H1 (cell line): ENCODE results near the gene KLRF1. TPM values are rescaled to one million over a fixed set of nuclear protein-coding genes. Genes with fewer than 3 reads are reported as not detected.

Source experiments
- CTCF ChIA-PET: fragments of 300-600 bp; sonication (Branson Sonifier 250); formaldehyde crosslinking; loops from one replicate; lab custom pipeline; 2021; ENCODE audit not compliant: partially characterized antibody; lab: Charles Lee
- POLR2A ChIA-PET: fragments of 300-600 bp; sonication (Branson Sonifier 250); formaldehyde crosslinking; loops from one replicate; lab custom pipeline; 2021; ENCODE audit warnings: inconsistent platforms; ENCODE audit not compliant: partially characterized antibody; lab: Charles Lee
- DNase-seq, 2 experiments: peaks; one replicate each; pipeline versions ENCODE4 v3.0.0 to v3.0.0-alpha.2; 2010 to 2022; ENCODE audit warnings: low spot score in 2 of 2, low read depth in 1 of 2, mixed read lengths in 1 of 2
- FAIRE-seq: peaks from 2 replicates; lab custom pipeline; 2011; peaks lifted over from hg19 to GRCh38; lab: Jason Lieb, UNC
- H2AFZ ChIP-seq: 2 replicates; pipeline ENCODE4 v1.8.1; 2012; ENCODE audit warnings: low read length, inconsistent platforms
- H2AK5ac ChIP-seq: 2 replicates; pipeline ENCODE4 v1.6.1; 2013; ENCODE audit warnings: low read depth, low read length
- H2BK120ac ChIP-seq: replicated peaks from 2 replicates; pipeline ENCODE3; 2013; ENCODE audit warnings: low read depth, low read length, inconsistent platforms
- H2BK12ac ChIP-seq: 2 replicates; pipeline ENCODE4 v1.6.1; 2013; ENCODE audit warnings: low read depth, low read length
- H2BK15ac ChIP-seq: 2 replicates; pipeline ENCODE4 v1.6.1; 2013; ENCODE audit warnings: low read length
- H2BK20ac ChIP-seq: 2 replicates; pipeline ENCODE4 v1.6.1; 2013; ENCODE audit warnings: low read length
- H2BK5ac ChIP-seq: 2 replicates; pipeline ENCODE4 v1.6.1; 2013; ENCODE audit warnings: low read depth, low read length
- H3K14ac ChIP-seq: 2 replicates; pipeline ENCODE4 v1.6.1; 2013; ENCODE audit warnings: inconsistent platforms; ENCODE audit not compliant: insufficient read length
- H3K18ac ChIP-seq: 2 replicates; pipeline ENCODE4 v1.6.1; 2013; ENCODE audit warnings: low read length; ENCODE audit errors: extremely low read depth
- H3K23ac ChIP-seq: 2 replicates; pipeline ENCODE4 v1.6.1; 2013; ENCODE audit warnings: inconsistent platforms; ENCODE audit not compliant: insufficient read length
- H3K23me2 ChIP-seq: 2 replicates; pipeline ENCODE4 v1.6.1; 2013; ENCODE audit warnings: low read depth, low read length
- H3K27ac ChIP-seq: 2 replicates; pipeline ENCODE4 v1.6.1; 2011; ENCODE audit warnings: low read depth, low read length, inconsistent platforms
- H3K27me3 ChIP-seq, 4 experiments: replicated peaks in 1 of 4; 1 replicate in 1 of 4; 2 replicates in 3 of 4; pipeline versions ENCODE4 v1.6.1 to v1.8.1; 2011 to 2013; ENCODE audit warnings: low read length in 3 of 4, mild to moderate bottlenecking in 3 of 4, inconsistent platforms in 2 of 4, mixed read lengths in 2 of 4, moderate library complexity in 1 of 4; ENCODE audit not compliant: control insufficient read depth in 3 of 4, insufficient read depth in 3 of 4; ENCODE audit errors: extremely low read depth in 1 of 4
- H3K36me3 ChIP-seq, 4 experiments: 2 replicates each; pipeline versions ENCODE4 v1.6.1 to v1.8.1; 2011 to 2013; ENCODE audit warnings: mild to moderate bottlenecking in 4 of 4, low read length in 3 of 4, moderate library complexity in 2 of 4, control low read depth in 1 of 4, inconsistent platforms in 1 of 4; ENCODE audit not compliant: insufficient read depth in 4 of 4, control insufficient read depth in 2 of 4
- H3K4ac ChIP-seq: replicated peaks from 2 replicates; pipeline ENCODE3; 2013; ENCODE audit warnings: low read length, low read depth, mixed read lengths, inconsistent platforms; ENCODE audit not compliant: insufficient read length
- H3K4me1 ChIP-seq, 4 experiments: replicated peaks in 1 of 4; 1 replicate in 1 of 4; 2 replicates in 3 of 4; pipeline versions ENCODE4 v1.6.1 to v1.8.1; 2011 to 2013; ENCODE audit warnings: low read length in 3 of 4, inconsistent platforms in 2 of 4, mixed read lengths in 1 of 4; ENCODE audit not compliant: insufficient read depth in 4 of 4, control insufficient read depth in 3 of 4
- H3K4me2 ChIP-seq, 2 experiments: 2 replicates each; pipeline versions ENCODE4 v1.6.1 to v1.8.1; 2011 to 2013; ENCODE audit warnings: low read depth in 2 of 2, low read length in 2 of 2, control low read depth in 1 of 2, inconsistent platforms in 1 of 2, mild to moderate bottlenecking in 1 of 2; ENCODE audit not compliant: insufficient read depth in 1 of 2
- H3K4me3 ChIP-seq, 4 experiments: fragments of 200-600, 300-600 bp in 1 of 4; sonication (generic), shearing (Covaris generic), sonication (Bioruptor Twin) in 1 of 4; 2 replicates each; pipeline versions ENCODE4 v1.5.1 to v1.8.1; 2011 to 2016; ENCODE audit warnings: low read length in 4 of 4, low read depth in 3 of 4, control low read depth in 2 of 4, inconsistent platforms in 2 of 4, mild to moderate bottlenecking in 2 of 4, mixed read lengths in 1 of 4, moderate library complexity in 1 of 4; ENCODE audit not compliant: insufficient read depth in 2 of 4; ENCODE audit errors: extremely low read depth in 1 of 4
- H3K56ac ChIP-seq: replicated peaks from 2 replicates; pipeline ENCODE3; 2013; ENCODE audit warnings: low read depth, mild to moderate bottlenecking, mixed read lengths, low read length, inconsistent platforms; ENCODE audit not compliant: insufficient read length
- H3K79me1 ChIP-seq: 2 replicates; pipeline ENCODE4 v1.6.1; 2013; ENCODE audit warnings: low read depth, low read length, control low read depth
- H3K79me2 ChIP-seq, 2 experiments: 2 replicates each; pipeline versions ENCODE4 v1.6.1 to v1.8.1; 2012 to 2013; ENCODE audit warnings: low read length in 2 of 2, mild to moderate bottlenecking in 2 of 2, inconsistent platforms in 1 of 2; ENCODE audit not compliant: insufficient read depth in 2 of 2, control insufficient read depth in 1 of 2
- H3K9ac ChIP-seq, 4 experiments: replicated peaks in 1 of 4; 1 replicate in 1 of 4; 2 replicates in 3 of 4; pipeline versions ENCODE4 v1.6.1 to v1.8.1; 2011 to 2013; ENCODE audit warnings: low read depth in 3 of 4, low read length in 3 of 4, control low read depth in 2 of 4, mild to moderate bottlenecking in 2 of 4, moderate library complexity in 2 of 4, inconsistent platforms in 1 of 4; ENCODE audit errors: extremely low read depth in 1 of 4
- H3K9me3 ChIP-seq, 2 experiments: 2 replicates each; pipeline versions ENCODE4 v1.6.1 to v1.8.1; 2012 to 2013; ENCODE audit warnings: mild to moderate bottlenecking in 2 of 2, moderate library complexity in 2 of 2, control low read depth in 1 of 2, inconsistent platforms in 1 of 2, low read depth in 1 of 2, low read length in 1 of 2, mixed read lengths in 1 of 2; ENCODE audit not compliant: insufficient read depth in 2 of 2
- H4K20me1 ChIP-seq, 2 experiments: replicated peaks in 1 of 2; 2 replicates each; pipeline versions ENCODE3 to v1.8.1; 2011 to 2013; ENCODE audit warnings: inconsistent platforms in 2 of 2, low read length in 2 of 2, mild to moderate bottlenecking in 1 of 2; ENCODE audit not compliant: insufficient read depth in 2 of 2, control insufficient read depth in 1 of 2
- H4K5ac ChIP-seq: 2 replicates; pipeline ENCODE4 v1.6.1; 2013; ENCODE audit warnings: low read length, low read depth, mixed read lengths, inconsistent platforms; ENCODE audit not compliant: insufficient read length
- H4K8ac ChIP-seq: 2 replicates; pipeline ENCODE4 v1.8.0; 2013; ENCODE audit warnings: mild to moderate bottlenecking, moderate library complexity, low read length, inconsistent platforms; ENCODE audit not compliant: insufficient read depth; ENCODE audit errors: extremely low read depth
- H4K91ac ChIP-seq: replicated peaks from 2 replicates; pipeline ENCODE3; 2013; ENCODE audit warnings: low read length, mixed read lengths, inconsistent platforms; ENCODE audit not compliant: insufficient read length
- BCL11A ChIP-seq, 2 experiments: IDR thresholded peaks; one replicate each; pipeline ENCODE4 v1.6.1; 2011; ENCODE audit warnings: low read depth in 2 of 2, low read length in 2 of 2, mild to moderate bottlenecking in 2 of 2
- BRCA1 ChIP-seq: IDR thresholded peaks from 2 replicates; pipeline ENCODE4 v1.6.1; 2012; ENCODE audit warnings: low read depth, low read length, improper control_type of control experiment
- KDM5A ChIP-seq: fragments of 200-600 bp; IDR thresholded peaks from 2 replicates; pipeline ENCODE4 v1.7.1; 2012; ENCODE audit warnings: mild to moderate bottlenecking, low read length, inconsistent platforms, mixed read lengths
- NANOG ChIP-seq: IDR thresholded peaks from 2 replicates; pipeline ENCODE4 v1.6.1; 2011; ENCODE audit warnings: low read length, low read depth, mild to moderate bottlenecking, inconsistent platforms; ENCODE audit not compliant: insufficient read depth, poor library complexity, severe bottlenecking
- NRF1 ChIP-seq: IDR thresholded peaks from 2 replicates; pipeline ENCODE4 v1.6.1; 2011; ENCODE audit warnings: mild to moderate bottlenecking, low read depth, low read length, improper control_type of control experiment
- RFX5 ChIP-seq: IDR thresholded peaks from 2 replicates; pipeline ENCODE4 v1.6.1; 2011; ENCODE audit warnings: low read depth, low read length, improper control_type of control experiment, borderline replicate concordance
- SP1 ChIP-seq: IDR thresholded peaks from 2 replicates; pipeline ENCODE4 v1.6.1; 2011; ENCODE audit warnings: low read depth, low read length
- SP4 ChIP-seq: IDR thresholded peaks from 2 replicates; pipeline ENCODE4 v1.6.1; 2012; ENCODE audit warnings: low read length, inconsistent platforms
- TBP ChIP-seq: IDR thresholded peaks from 2 replicates; pipeline ENCODE4 v1.6.1; 2011; ENCODE audit warnings: low read depth, low read length, improper control_type of control experiment
- TEAD4 ChIP-seq: IDR thresholded peaks from 2 replicates; pipeline ENCODE4 v1.6.1; 2012; ENCODE audit warnings: low read depth, low read length, inconsistent platforms, mixed read lengths
- WGBS, 2 experiments: shearing (Covaris generic) in 1 of 2; methylation state at CpG; one replicate each; pipeline versions ENCODE4 v1.1.6 to v1.1.7; 2013 to 2015; ENCODE audit warnings: low lambda C conversion rate in 2 of 2, mixed read lengths in 2 of 2, inconsistent platforms in 1 of 2, low coverage in 1 of 2, missing lambda C conversion rate in 1 of 2; ENCODE audit not compliant: insufficient replicate concordance in 2 of 2, insufficient coverage in 1 of 2, insufficient read length in 1 of 2; ENCODE audit errors: extremely low coverage in 1 of 2, missing lambda C conversion rate in 1 of 2; 5-methylcytosine and 5-hydroxymethylcytosine counted together
- polyA plus RNA-seq, 7 experiments: library from polyadenylated mRNA; depleted of rRNA in 3 of 7; stranded (reverse) in 5 of 7; unstranded in 2 of 7; fragments of >200 nt in 5 of 7; fragments of 200-250 nt in 2 of 7; gene quantifications; 1 replicate in 5 of 7; 2 replicates in 1 of 7; 4 replicates in 1 of 7; pipeline versions ENCODE4 v1.2.1 to v1.2.3, GENCODE V29; 2011 to 2013; ENCODE audit warnings: missing spikeins in 2 of 7, mixed read lengths in 2 of 7
- total RNA-seq: library from RNA; stranded (reverse); fragmentation: NEBNext Ultra II Directional; extraction: Animal tissue kit (Norgen Biotek cat#: 25700); gene quantifications from 2 replicates; pipeline ENCODE4 v1.2.1, GENCODE V29; 2021
- TF ChIP-seq, protein P1 (sequence below): IDR thresholded peaks from 2 replicates; pipeline ENCODE4 v1.6.1; 2011; ENCODE audit warnings: low read length, improper control_type of control experiment
- TF ChIP-seq, protein P2 (sequence below), 3 experiments: IDR thresholded peaks; 1 replicate in 2 of 3; 2 replicates in 1 of 3; pipeline versions ENCODE4 v1.5.1 to v1.6.1; 2011; ENCODE audit warnings: low read length in 3 of 3, mild to moderate bottlenecking in 3 of 3, inconsistent platforms in 2 of 3, low read depth in 1 of 3, moderate library complexity in 1 of 3; ENCODE audit not compliant: insufficient read depth in 1 of 3; ENCODE audit errors: control extremely low read depth in 1 of 3

Gene KLRF1
- total and polyA plus RNA-seq, 2 of the 8 experiments (the other 6 are each of a cell fraction or from before 2014, with no cell fraction given): not detected

DNA sequence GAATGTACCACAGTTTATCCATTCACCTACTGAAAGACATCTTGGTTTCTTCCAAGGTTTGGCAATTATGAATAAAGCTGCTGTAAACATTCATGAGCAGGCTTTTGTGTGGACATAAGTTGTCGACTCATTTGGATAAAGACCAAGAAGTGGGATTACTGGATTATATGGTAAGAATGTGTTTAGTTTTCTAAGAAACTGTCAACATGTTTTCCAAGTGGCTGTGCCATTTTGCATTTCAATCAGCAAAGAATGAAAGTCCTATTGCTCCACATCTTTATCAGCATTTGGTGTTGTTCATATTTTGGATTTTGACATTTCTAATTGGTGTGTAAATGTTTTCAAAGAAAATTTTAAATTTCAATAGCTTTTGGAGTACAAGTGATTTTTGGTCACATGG, 27.3 kb upstream of the KLRF1 start:
- Histone ChIP-seq H3K9ac (no peak overlapping the region), H4K5ac (no peak overlapping the region), H2BK12ac (no peak overlapping the region), H2AK5ac (no peak overlapping the region), H3K27me3 (no peaks in the 10 kb centered on the region), H3K56ac (no peak overlapping the region), H2BK5ac (no peak overlapping the region), H3K14ac (no peak overlapping the region), H2BK120ac (no peak overlapping the region), H3K27ac (no peak overlapping the region), H3K18ac (no peak overlapping the region), H4K91ac (no peak overlapping the region), H2BK15ac (no peak overlapping the region), H3K36me3 (no peaks in the 10 kb centered on the region), H4K20me1 (no peaks in the 10 kb centered on the region), H3K4me1 (no peaks in the 10 kb centered on the region; a peak in 1 of 7 replicates), H3K23ac (no peak overlapping the region), H4K8ac (no peak overlapping the region), H3K79me2 (no peaks in the 10 kb centered on the region), H2BK20ac (no peak overlapping the region), H3K4me2 (no peak overlapping the region), H2AFZ (no peak overlapping the region), H3K9me3 (no peaks in the 10 kb centered on the region), H3K79me1 (no peaks in the 10 kb centered on the region), H3K4ac (no peak overlapping the region), H3K23me2 (no peaks in the 10 kb centered on the region), H3K4me3 (no peak overlapping the region)
- DNase-seq (no peak), FAIRE-seq (no peak)
- CTCF ChIA-PET: interaction anchor here (0.8 to 10.7 kb wide), 8 partner anchors 8 to 204 kb away, joined by 3 to 278 read pairs (median 5); no protein-coding TSS in a partner anchor
- 95% methylated on average over 1 of the region's 1 CpG; no CpG with 5 or more reads in 1 of the 2 experiments for WGBS, 2 experiments
- POLR2A ChIA-PET: no interaction called here
- TF ChIP-seq TEAD4 (no peak), TBP (no peak), BCL11A (IDR thresholded peaks at IDR 0.05; ENCODE audit: low read depth in 2 of 2, low read length in 2 of 2) (no peak), SP4 (no peak), KDM5A (no peak), BRCA1 (no peak), RFX5 (no peak), SP1 (no peak), NRF1 (no peak), NANOG (no peak)
- TF ChIP-seq, protein P1, sequence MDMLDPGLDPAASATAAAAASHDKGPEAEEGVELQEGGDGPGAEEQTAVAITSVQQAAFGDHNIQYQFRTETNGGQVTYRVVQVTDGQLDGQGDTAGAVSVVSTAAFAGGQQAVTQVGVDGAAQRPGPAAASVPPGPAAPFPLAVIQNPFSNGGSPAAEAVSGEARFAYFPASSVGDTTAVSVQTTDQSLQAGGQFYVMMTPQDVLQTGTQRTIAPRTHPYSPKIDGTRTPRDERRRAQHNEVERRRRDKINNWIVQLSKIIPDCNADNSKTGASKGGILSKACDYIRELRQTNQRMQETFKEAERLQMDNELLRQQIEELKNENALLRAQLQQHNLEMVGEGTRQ: no peak
- TF ChIP-seq, protein P2, sequence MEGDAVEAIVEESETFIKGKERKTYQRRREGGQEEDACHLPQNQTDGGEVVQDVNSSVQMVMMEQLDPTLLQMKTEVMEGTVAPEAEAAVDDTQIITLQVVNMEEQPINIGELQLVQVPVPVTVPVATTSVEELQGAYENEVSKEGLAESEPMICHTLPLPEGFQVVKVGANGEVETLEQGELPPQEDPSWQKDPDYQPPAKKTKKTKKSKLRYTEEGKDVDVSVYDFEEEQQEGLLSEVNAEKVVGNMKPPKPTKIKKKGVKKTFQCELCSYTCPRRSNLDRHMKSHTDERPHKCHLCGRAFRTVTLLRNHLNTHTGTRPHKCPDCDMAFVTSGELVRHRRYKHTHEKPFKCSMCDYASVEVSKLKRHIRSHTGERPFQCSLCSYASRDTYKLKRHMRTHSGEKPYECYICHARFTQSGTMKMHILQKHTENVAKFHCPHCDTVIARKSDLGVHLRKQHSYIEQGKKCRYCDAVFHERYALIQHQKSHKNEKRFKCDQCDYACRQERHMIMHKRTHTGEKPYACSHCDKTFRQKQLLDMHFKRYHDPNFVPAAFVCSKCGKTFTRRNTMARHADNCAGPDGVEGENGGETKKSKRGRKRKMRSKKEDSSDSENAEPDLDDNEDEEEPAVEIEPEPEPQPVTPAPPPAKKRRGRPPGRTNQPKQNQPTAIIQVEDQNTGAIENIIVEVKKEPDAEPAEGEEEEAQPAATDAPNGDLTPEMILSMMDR (IDR thresholded peaks at IDR 0.05; ENCODE audit: control extremely low read depth in 1 of 3, insufficient read depth in 1 of 3, low read depth in 1 of 3, low read length in 3 of 3): no peak
